CD4-positive, alpha-beta T cell treated with Interleukin-21 for 1 hour (primary cell): ENCODE measurements around the gene RBMS1.
A peak's percentile ranks its signal among the peaks of the same experiment; 100 is the strongest.
"Not testable (repeated sequence)": the region's sequence is repeated elsewhere in the genome, so short reads cannot be mapped to it uniquely, and the experiment has no call there.

ENCODE experiments used
- DNase-seq: peaks from one replicate; pipeline ENCODE4 v3.0.0-alpha.2; 2020

RBMS1 gene

DNA sequence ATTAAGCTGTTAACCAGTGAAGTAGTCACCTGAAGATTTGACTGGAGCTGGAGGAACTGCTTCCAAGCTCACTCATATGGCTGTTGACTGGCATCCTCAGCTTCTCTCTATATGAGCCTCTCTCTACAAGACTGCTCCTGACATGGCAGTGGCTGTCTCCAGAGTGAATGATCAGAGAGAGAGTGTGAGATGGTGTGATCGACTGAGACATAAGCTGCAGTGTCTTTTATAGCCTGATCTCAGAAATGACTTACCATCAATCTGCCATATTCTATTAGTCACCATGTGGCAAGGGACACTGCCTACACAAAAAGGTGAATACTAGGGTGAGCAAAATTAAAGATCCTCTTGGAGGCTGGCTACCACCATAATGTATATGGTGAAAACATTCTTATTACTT is 7.8 kb upstream of the RBMS1 start:
- no peak for DNase-seq

DNA sequence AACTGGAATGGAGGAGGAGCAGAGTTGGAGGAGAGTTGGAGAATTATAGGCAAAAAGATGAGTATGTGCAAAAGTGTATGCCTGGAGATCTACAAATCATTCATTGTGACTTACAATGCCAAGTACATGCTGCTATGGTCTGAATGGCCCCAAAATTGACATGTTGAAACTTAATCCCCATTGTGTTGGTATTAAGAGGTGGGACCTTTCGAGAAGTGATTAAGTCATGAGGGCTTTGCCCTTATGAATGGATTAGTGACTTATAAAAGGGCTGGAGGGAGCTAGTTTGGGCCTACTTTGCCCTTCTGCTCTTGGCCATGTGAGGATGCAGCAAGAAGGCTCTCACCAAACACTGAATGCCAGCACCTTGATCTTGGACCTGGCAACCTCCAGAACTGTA is 6.3 kb upstream of the RBMS1 start:
- no peak for DNase-seq

DNA sequence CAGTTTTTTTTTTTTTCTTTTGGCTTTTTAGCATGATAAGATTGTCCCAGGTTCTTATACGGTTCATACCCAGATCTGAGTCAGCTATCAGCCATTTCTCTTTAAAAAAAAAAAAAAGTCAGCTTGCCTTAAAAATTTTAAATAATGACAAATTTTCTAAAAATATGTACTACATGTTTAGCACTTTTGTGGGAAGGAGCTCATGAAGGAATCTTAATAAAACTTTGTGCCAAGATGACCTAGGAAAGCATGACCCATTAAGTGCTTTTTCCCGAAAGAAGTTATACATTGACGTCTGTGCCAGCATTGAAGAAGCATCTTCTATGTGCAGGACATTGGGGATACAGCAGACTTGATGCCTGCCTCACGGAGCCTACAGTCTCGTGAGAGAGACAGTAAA is 4.5 kb upstream of the RBMS1 start:
- no peak for DNase-seq

DNA sequence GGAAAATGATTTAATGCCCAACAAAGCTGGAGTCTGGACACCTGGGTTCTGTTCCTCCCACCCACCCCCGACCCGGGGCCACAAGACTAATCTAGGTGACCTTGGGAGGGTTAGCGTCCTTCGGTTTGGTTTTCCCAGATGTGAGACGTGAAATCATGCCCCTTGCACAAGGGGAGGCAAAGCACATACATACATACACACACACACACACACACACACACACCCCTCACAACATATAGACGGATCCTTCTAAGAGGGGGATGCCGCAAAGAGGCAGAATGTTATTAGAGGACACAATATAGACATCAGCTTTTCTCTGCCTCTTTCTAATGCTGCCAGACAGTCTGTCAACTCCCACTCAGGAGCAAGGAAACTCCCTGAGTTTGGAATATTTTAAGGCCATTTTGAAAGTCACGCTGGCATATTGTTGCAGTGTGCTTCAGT is 616 bp upstream of the RBMS1 start:
- DNase-seq: no peak

DNA sequence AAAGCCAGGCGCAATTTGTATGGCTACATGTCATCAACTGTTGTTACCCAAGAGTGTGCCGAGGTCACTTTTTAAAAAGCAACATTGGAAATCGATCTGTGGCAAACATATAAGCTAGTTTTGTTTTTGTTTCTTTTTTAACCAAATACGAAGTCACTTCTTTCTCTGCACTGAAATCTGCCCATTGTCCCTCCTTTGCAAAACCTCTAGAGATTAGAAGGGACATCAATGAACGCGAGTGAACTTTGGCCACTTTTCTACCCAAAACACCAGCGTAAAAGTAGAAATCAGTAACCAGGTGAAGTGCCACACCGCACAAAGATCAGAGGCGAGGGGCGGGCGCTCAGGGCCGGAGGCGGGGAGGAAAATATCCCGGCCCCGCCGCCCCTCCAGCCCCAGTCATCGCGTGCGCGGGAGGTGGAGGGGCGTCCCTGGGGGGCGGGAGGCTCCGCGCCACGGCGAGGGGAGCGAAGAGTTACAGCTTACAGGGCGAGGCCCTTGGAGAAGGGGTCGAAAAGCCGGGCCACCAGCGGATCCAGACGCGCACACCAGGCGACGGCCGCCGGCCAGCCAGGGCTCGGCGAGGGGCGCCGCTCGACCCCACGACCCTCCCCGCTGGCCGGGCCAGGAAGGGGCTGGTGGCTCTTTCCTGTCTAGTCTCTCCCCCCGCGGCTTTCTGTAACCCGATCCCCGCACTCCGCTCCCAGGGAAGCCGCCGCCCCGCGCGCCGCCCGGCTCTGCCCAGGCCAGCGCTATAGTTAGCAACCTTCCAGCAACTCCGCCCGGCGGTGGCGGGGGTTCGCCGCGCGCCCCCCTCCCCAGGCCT is 993 bp downstream of the RBMS1 start:
- peak; percentile 64 for DNase-seq

GRCh38 chr2:160491911-160492371 is 1.7 kb downstream of the RBMS1 start:
- DNase-seq: no peak

DNA sequence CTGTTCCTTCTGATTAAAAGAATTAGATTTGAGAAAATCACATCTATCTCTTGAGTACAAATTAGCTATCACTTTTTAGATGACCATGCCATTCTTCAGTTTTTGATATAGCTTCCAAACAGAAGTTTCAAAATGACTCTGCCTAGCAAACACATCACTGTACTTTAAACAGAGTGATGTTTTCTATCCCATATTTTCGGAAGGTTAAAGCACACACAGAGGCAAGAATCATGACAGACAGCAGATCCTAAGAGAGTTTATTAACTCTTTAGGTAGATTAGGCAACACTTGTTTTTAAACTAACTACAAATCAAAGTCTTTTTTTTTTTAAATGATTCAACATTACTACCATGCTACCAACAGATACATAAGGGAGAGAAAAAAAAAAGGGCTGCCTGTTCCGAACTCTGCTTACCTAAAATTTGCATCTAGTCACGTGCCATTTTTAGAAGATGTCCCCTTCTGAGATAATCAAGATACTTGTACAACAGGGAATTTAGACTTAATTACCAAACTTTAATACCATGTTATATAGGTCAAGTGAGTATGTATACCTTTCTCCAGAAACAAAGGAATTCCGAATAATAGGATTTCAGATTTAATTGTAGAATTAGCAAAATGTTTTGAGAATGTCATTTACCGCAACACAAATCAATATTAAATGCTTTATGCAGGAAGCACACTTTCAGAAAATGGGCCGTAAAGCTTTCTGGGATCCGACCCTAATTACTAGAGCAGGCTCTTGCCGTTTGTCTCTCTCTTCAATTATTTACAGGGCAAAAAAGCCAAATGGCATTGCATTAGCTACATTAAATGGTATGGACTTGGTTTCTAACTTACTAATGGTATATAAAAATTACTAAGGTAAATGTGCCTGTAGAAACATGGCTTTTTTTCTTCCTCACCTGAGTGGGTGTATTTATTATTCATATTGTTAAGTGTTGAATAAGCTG is 2.6 kb downstream of the RBMS1 start:
- DNase-seq: no peak

GRCh38 chr2:160489111-160489510 is 4.5 kb downstream of the RBMS1 start:
- no peak for DNase-seq

DNA sequence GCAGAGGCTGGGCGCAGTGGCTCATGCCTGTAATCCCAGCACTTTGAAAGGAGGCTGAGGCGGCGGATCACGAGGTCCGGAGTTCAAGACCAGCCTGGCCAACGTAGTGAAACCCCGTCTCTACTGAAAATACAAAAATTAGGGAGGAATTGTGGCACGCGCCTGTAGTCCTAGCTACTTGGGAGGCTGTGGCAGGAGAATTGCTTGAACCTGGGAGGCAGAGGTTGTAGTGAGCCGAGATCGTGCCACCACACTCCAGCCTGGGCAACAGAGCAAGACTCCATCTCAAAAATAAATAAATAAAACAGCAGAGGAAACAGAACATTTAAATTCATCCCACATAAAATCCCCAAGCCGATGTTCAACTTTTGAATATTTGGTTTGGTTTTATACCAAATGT is 5.3 kb downstream of the RBMS1 start:
- DNase-seq: not testable (repeated sequence)

- no peak for DNase-seq
These were observed 7.3 kb downstream of the RBMS1 start for GRCh38 chr2:160486341-160486740.

DNA sequence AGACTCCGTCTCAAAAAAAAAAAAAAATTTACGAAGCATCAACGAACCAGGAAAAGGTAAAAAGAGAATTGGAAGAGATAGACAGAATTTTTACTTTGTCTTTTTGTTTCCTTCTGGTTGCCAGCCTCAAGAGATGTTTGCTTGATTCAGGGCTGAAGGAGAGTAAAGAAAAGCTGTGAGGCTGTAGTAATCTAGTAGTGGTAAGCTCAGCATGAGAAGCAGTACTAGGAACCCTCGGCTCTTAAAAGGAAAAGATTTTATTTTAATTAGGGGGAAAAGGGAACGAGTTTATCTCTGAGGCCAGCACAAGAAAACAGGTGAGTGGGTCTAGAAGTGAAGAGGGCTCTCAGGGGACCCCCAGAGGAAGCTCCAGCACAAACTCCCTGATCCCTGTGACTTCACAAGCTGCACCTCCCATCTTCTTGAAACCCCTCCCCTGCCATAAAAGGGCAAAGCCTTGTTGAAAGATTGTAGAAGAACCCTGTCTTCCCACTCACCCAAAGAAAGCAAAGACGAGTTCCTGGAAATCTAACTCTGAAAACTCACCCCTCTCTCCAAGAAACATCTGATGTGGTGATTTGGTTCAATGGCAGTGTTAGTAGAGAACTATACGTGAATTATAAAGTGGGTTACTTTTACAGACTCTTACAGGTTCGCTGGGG is 8.6 kb downstream of the RBMS1 start:
- DNase-seq: peak; percentile 39

DNA sequence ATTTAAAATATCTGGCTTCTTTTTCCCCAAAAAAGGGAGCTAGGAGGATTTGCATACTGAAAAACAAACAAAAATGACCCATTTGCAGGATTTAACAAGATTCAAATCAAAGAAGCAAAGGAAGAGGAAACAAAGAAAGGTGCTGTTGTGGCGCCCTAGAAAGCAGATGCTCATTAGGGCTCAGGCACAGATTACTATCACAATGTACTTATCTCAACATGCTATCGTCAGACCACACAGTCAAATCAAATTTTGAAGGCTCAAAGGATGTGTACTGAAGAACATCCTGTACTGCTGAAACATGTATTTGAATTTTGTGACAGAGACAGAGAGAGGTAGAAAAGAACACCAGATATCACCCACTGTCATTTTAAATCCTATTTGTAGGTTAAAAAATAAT is 10.9 kb downstream of the RBMS1 start:
- peak; percentile 73 for DNase-seq

DNA sequence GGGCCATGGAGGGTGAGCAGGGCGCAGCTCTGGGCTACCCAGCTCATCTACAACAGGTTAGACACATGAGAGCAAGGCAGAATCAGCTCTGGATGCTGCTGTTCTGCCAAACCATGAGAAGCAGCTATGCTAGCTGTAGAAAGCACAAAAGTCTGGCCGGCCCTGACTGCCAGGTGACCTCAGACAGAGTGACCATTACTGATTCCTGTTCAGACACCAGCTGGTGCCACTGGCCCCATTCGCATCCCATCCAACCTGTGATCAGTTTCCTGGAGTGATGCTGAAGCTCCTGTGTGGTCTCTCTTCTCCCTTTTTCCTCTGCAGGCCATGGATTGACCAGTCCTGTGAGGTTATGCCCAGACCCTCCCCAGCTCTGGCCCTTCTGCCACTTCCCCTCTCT is 14.3 kb downstream of the RBMS1 start:
- no peak for DNase-seq

- DNase-seq: no peak
These were observed 14.9 kb downstream of the RBMS1 start for GRCh38 chr2:160478660-160479059.

DNA sequence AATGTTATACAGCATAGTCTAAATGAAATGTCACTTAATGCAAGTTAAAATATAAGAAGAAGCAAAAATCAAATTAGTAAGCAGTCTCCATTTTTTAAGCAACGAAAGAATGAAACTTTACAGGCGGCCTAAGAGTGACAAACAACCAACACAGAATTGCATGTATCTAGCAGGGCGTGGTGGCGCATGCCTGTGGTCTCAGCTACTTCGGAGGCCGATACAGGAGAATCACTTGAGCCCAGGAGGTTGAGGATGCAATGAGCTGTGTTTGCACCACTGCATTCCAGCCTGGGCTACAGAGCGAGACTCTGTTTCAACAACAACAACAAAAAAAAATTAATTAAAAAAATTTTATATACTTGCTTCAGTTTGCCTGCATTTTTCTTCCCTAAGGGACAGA is 16.6 kb downstream of the RBMS1 start:
- no peak for DNase-seq

GRCh38 chr2:160474891-160475787 is 18.5 kb downstream of the RBMS1 start:
- DNase-seq: no peak

DNA sequence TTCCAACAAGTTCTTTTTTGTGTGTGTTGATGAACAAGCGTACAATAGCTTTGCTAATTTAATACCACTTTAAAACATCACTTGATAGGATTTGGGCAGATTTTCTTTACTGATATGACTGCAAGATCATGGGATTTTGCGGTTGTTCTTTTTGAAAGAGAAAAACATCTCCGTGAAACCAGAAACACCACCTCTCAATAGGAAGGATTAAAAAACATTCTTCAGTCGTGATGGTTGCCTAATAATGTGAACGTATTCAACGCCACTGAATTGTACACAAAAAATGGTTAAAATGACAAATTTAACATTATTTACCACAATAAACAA is 19.3 kb downstream of the RBMS1 start:
- DNase-seq: peak; percentile 38

DNA sequence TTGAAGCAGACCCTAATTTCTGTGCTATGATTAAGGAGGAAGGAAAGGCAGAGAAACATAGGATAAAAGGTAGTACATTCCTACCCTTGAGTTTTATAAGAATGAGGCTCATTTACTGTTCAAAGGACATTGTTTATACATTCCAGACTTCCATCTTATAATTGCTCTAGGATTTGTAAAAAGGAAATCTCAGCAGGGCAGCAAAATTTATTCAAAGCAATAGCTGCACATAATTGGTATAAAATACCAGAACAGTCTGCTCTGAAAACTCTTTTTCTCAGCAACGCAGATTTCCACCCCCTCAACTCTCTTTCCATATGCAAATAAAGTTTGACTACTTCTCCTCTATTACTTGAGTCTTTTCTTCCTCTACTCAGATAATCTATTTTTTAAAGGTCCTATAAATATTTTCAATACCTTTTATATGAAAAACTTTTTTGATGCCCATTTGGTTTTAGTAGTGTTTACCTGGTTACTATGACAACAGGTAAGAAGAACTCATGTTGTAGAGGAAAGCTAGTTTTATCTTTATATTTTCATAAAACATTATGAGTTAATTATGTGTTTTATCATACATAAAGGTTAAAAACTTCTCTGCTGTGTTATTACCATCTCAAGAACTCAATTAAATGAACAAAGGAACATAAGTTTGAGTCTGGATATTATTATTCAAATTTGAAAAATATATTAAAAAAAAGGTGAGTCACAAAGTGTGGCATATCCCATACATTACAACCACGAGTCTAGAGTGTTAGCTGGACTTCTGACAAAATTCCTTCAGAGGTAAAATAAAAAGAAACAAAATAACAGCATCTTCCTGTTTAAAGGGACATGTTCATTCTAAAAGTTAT is 19.9 kb downstream of the RBMS1 start:
- DNase-seq: no peak

DNA sequence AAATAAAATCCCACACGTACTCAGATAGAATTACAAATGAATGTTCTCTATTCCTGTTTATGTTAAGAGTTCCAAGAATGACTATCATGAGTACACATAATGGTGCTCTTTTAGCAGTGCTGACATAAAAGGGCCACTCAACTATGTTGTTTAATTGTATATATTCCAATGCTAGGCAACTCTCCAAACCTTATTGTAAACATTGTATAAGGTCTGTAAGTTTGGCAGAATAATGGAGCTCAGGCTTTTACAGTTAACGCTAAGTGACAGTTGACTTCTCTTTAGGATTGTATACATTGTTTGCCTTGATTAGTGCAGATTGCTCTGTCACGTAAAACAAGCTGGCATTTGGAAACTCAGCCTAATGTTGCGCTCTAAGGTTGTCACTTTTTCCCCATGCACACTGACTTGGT is 20.8 kb downstream of the RBMS1 start:
- no peak for DNase-seq

DNA sequence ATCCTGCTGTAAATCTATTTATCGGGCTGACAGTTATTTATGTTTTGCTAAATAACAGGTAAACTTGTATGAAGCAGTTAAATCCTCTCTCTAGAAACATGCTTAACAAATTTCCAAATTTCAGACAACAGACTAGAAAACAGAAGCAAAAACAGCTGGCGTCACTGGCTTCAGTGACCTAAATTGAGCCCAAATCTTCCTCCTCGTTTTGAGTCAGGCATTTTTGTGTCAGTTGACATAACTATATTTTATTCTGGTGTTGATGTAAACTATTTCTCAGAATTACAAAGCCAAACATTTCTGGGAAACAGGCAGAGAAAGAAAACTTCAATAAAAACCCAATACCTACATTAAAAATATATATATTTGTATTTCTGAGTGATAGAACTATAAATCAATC is 21.7 kb downstream of the RBMS1 start:
- DNase-seq: peak; percentile 46

GRCh38 chr2:160469621-160470204 is 23.9 kb downstream of the RBMS1 start:
- no peak for DNase-seq
